Measurements from ENCODE around the gene SNRNP25.

SNRNP25 gene

GRCh38 chr16:104928-105327 lies 51.3 kb downstream of the SNRNP25 start:
- FAIRE-seq: no peak

- no peak for FAIRE-seq
These were observed 51.9 kb downstream of the SNRNP25 start for GRCh38 chr16:105521-105920.

GRCh38 chr16:106623-107324 lies 53.1 kb downstream of the SNRNP25 start:
- peak; percentile 41 for FAIRE-seq

All from islet of Langerhans (tissue), 1 donor.